ENCODE measurements around the gene NADSYN1. TPM values are rescaled to one million over a fixed set of nuclear protein-coding genes. Genes with fewer than 3 reads are reported as not detected.

NADSYN1 gene
- total RNA-seq, 2 donors from 2014 or later = 56.6 to 80.2 TPM

- no peaks in the 10 kb centered on the region for H3K4me1 ChIP-seq (replicated peaks)
- peaks cover 5 to 10% of the 10 kb centered on the region in 2 donors for H3K36me3 ChIP-seq
- DNase-seq (ENCODE audit: low spot score) = no peak
- intact Hi-C loops (cut with DNase I) = no loop called here
- H3K9me3 ChIP-seq = no peaks in the 10 kb centered on the region
- H3K27me3 ChIP-seq (replicated peaks; ENCODE audit: insufficient read depth) = no peaks in the 10 kb centered on the region
- 99% methylated on average over 11 of the region's 11 CpGs for WGBS
- no peak overlapping the region for H3K27ac ChIP-seq
- H3K4me3 ChIP-seq = no peak overlapping the region
- no peak for TF ChIP-seq POLR2AphosphoS5 (IDR thresholded peaks at IDR 0.05)
- no peak for TF ChIP-seq POLR2A (IDR thresholded peaks at IDR 0.05)
- TF ChIP-seq CTCF (IDR thresholded peaks at IDR 0.05) = no peak
These were observed 11.8 kb upstream of the NADSYN1 start for GRCh38 chr11:71441251-71441650.

- no peak for TF ChIP-seq POLR2AphosphoS5 (IDR thresholded peaks at IDR 0.05)
- no peak for TF ChIP-seq POLR2A (IDR thresholded peaks at IDR 0.05)
- no peak for TF ChIP-seq CTCF (IDR thresholded peaks at IDR 0.05)
- H3K4me1 ChIP-seq (replicated peaks) = no peaks in the 10 kb centered on the region
- H3K27ac ChIP-seq = no peak overlapping the region
- no peaks in the 10 kb centered on the region for H3K9me3 ChIP-seq
- no peaks in the 10 kb centered on the region for H3K27me3 ChIP-seq (replicated peaks; ENCODE audit: insufficient read depth)
- WGBS = 90% methylated on average over 8 of the region's 8 CpGs
- no peak for DNase-seq (ENCODE audit: low spot score)
- intact Hi-C loops (cut with DNase I) = no loop called here
- H3K36me3 ChIP-seq = peaks cover 5 to 10% of the 10 kb centered on the region in 2 donors
- no peak overlapping the region for H3K4me3 ChIP-seq
These were observed 10.9 kb upstream of the NADSYN1 start for GRCh38 chr11:71442123-71442522.

GRCh38 chr11:71442880-71443279 is 10.1 kb upstream of the NADSYN1 start:
- Histone ChIP-seq H3K27me3 (replicated peaks; ENCODE audit: insufficient read depth) (no peaks in the 10 kb centered on the region), H3K9me3 (no peaks in the 10 kb centered on the region), H3K4me1 (replicated peaks) (peaks cover 5% of the 10 kb centered on the region), H3K36me3 (peaks cover 5 to 6% of the 10 kb centered on the region in 2 donors), H3K4me3 (no peak overlapping the region), H3K27ac (no peak overlapping the region)
- TF ChIP-seq POLR2AphosphoS5 (IDR thresholded peaks at IDR 0.05) (no peak), CTCF (IDR thresholded peaks at IDR 0.05) (no peak), POLR2A (IDR thresholded peaks at IDR 0.05) (no peak)
- 97% methylated on average over 5 of the region's 5 CpGs for WGBS
- DNase-seq (ENCODE audit: low spot score) = no peak
- intact Hi-C loops (cut with DNase I) = no loop called here

- no peaks in the 10 kb centered on the region for H3K27me3 ChIP-seq (replicated peaks; ENCODE audit: insufficient read depth)
- H3K9me3 ChIP-seq = no peaks in the 10 kb centered on the region
- no peak for DNase-seq (ENCODE audit: low spot score)
- intact Hi-C loops (cut with DNase I) = no loop called here
- WGBS = 91% methylated on average over 20 of the region's 20 CpGs
- no peak overlapping the region for H3K27ac ChIP-seq
- peaks cover 5% of the 10 kb centered on the region for H3K4me1 ChIP-seq (replicated peaks)
- no peak overlapping the region for H3K4me3 ChIP-seq
- TF ChIP-seq CTCF (IDR thresholded peaks at IDR 0.05) (no peak), POLR2AphosphoS5 (IDR thresholded peaks at IDR 0.05) (no peak), POLR2A (IDR thresholded peaks at IDR 0.05) (no peak)
- peaks cover 3 to 5% of the 10 kb centered on the region in 2 donors for H3K36me3 ChIP-seq
These were observed 9.1 kb upstream of the NADSYN1 start for GRCh38 chr11:71443736-71444445.

- no peak overlapping the region for H3K27ac ChIP-seq
- peaks cover 5% of the 10 kb centered on the region for H3K4me1 ChIP-seq (replicated peaks)
- no peak overlapping the region for H3K4me3 ChIP-seq
- no peak for DNase-seq (ENCODE audit: low spot score)
- H3K9me3 ChIP-seq = no peaks in the 10 kb centered on the region
- peaks cover 0 to 3% of the 10 kb centered on the region in 2 donors for H3K36me3 ChIP-seq
- no peaks in the 10 kb centered on the region for H3K27me3 ChIP-seq (replicated peaks; ENCODE audit: insufficient read depth)
- 98% methylated on average over 6 of the region's 6 CpGs for WGBS
- intact Hi-C loops (cut with DNase I) = no loop called here
- TF ChIP-seq POLR2AphosphoS5 (IDR thresholded peaks at IDR 0.05) = no peak
- no peak for TF ChIP-seq CTCF (IDR thresholded peaks at IDR 0.05)
- no peak for TF ChIP-seq POLR2A (IDR thresholded peaks at IDR 0.05)
These were observed 8.2 kb upstream of the NADSYN1 start for GRCh38 chr11:71444811-71445210.
